OCI-LY3 (cell line): Measurements from ENCODE around the gene SMIM43.

Source experiments
- H2AFZ ChIP-seq: fragments of 200-600, 300-600 bp; shearing (Covaris generic); 2 replicates; pipeline ENCODE4 v1.6.0; 2014; ENCODE audit warnings: antibody characterized with exemption, low read depth, low read length
- H3K27ac ChIP-seq: fragments of 200-600, 300-600 bp; sonication (generic); 2 replicates; pipeline ENCODE4 v1.5.1; 2014; ENCODE audit warnings: mild to moderate bottlenecking, low read length, moderate library complexity, mixed read lengths
- H3K27me3 ChIP-seq: fragments of 200-600, 300-600 bp; sonication (generic); 2 replicates; pipeline ENCODE4 v1.6.1; 2014; ENCODE audit warnings: low read depth, low read length, mixed read lengths
- H3K36me3 ChIP-seq: fragments of 200-600, 300-600 bp; sonication (generic); replicated peaks from 2 replicates; pipeline ENCODE3; 2014; ENCODE audit warnings: low read depth, low read length, mixed read lengths
- H3K4me1 ChIP-seq: fragments of 300-600, 200-600 bp; sonication (generic); 2 replicates; pipeline ENCODE4 v1.6.1; 2014; ENCODE audit warnings: low read length, mixed read lengths
- H3K4me2 ChIP-seq: fragments of 200-600, 300-600 bp; sonication (generic); 2 replicates; pipeline ENCODE4 v1.6.1; 2014; ENCODE audit warnings: low read length, mixed read lengths
- H3K4me3 ChIP-seq: fragments of 300-600, 200-600 bp; sonication (generic); 2 replicates; pipeline ENCODE4 v1.5.1; 2014; ENCODE audit warnings: antibody characterized with exemption, mild to moderate bottlenecking, low read length, moderate library complexity
- H3K79me2 ChIP-seq: fragments of 300-600, 200-600 bp; shearing (Covaris generic); 2 replicates; pipeline ENCODE4 v1.6.1; 2014; ENCODE audit warnings: mild to moderate bottlenecking, low read length, mixed read lengths
- H3K9ac ChIP-seq: fragments of 300-600, 200-600 bp; shearing (Covaris generic); 2 replicates; pipeline ENCODE4 v1.6.0; 2014; ENCODE audit warnings: mild to moderate bottlenecking, low read length, moderate library complexity
- H3K9me3 ChIP-seq: fragments of 200-600, 300-600 bp; shearing (Covaris generic); 2 replicates; pipeline ENCODE4 v1.6.1; 2014; ENCODE audit warnings: low read length, mixed read lengths; ENCODE audit not compliant: insufficient read depth
- H4K20me1 ChIP-seq: fragments of 200-600, 300-600 bp; sonication (generic); 2 replicates; pipeline ENCODE4 v1.6.1; 2016; ENCODE audit warnings: low read length, mixed read lengths; ENCODE audit not compliant: insufficient read depth
- EZH2phosphoT487 ChIP-seq: fragments of 200-600 bp; shearing (Covaris generic); IDR thresholded peaks from 2 replicates; pipeline ENCODE4 v1.6.1; 2018; ENCODE audit warnings: antibody characterized with exemption, mixed run types, low read depth
- TF ChIP-seq, protein P1 (sequence below): fragments of 200-600, 300-600 bp; sonication (generic); IDR thresholded peaks from 2 replicates; pipeline ENCODE4 v1.5.1; 2014; ENCODE audit warnings: antibody characterized with exemption, low read length, low read depth

The SMIM43 gene

GRCh38 chr4:121709766-121710405 lies 55.1 kb downstream of the SMIM43 start:
- no peak overlapping the region for H3K4me3 ChIP-seq
- H3K27ac ChIP-seq = no peak overlapping the region
- no peaks in the 10 kb centered on the region for H3K36me3 ChIP-seq
- no peak overlapping the region for H3K4me2 ChIP-seq
- no peak overlapping the region for H3K9ac ChIP-seq
- no peaks in the 10 kb centered on the region for H3K79me2 ChIP-seq
- TF ChIP-seq, protein P1, sequence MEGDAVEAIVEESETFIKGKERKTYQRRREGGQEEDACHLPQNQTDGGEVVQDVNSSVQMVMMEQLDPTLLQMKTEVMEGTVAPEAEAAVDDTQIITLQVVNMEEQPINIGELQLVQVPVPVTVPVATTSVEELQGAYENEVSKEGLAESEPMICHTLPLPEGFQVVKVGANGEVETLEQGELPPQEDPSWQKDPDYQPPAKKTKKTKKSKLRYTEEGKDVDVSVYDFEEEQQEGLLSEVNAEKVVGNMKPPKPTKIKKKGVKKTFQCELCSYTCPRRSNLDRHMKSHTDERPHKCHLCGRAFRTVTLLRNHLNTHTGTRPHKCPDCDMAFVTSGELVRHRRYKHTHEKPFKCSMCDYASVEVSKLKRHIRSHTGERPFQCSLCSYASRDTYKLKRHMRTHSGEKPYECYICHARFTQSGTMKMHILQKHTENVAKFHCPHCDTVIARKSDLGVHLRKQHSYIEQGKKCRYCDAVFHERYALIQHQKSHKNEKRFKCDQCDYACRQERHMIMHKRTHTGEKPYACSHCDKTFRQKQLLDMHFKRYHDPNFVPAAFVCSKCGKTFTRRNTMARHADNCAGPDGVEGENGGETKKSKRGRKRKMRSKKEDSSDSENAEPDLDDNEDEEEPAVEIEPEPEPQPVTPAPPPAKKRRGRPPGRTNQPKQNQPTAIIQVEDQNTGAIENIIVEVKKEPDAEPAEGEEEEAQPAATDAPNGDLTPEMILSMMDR = no peak
- TF ChIP-seq EZH2phosphoT487 = no peak
- no peak overlapping the region for H2AFZ ChIP-seq
- H3K9me3 ChIP-seq = no peaks in the 10 kb centered on the region
- no peaks in the 10 kb centered on the region for H3K27me3 ChIP-seq
- H4K20me1 ChIP-seq = no peaks in the 10 kb centered on the region
- H3K4me1 ChIP-seq = no peaks in the 10 kb centered on the region
